AML-193 (cell line): ENCODE measurements around the gene SLC9A8.
"Not testable (repeated sequence)": the region's sequence is repeated elsewhere in the genome, so short reads cannot be mapped to it uniquely, and the experiment has no call there.

Experiments
- DNase-seq, 2 experiments: peaks; one replicate each; lab custom pipeline; 2025; lab: John Stamatoyannopoulos, UW

Gene SLC9A8, protein sequence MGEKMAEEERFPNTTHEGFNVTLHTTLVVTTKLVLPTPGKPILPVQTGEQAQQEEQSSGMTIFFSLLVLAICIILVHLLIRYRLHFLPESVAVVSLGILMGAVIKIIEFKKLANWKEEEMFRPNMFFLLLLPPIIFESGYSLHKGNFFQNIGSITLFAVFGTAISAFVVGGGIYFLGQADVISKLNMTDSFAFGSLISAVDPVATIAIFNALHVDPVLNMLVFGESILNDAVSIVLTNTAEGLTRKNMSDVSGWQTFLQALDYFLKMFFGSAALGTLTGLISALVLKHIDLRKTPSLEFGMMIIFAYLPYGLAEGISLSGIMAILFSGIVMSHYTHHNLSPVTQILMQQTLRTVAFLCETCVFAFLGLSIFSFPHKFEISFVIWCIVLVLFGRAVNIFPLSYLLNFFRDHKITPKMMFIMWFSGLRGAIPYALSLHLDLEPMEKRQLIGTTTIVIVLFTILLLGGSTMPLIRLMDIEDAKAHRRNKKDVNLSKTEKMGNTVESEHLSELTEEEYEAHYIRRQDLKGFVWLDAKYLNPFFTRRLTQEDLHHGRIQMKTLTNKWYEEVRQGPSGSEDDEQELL

DNA sequence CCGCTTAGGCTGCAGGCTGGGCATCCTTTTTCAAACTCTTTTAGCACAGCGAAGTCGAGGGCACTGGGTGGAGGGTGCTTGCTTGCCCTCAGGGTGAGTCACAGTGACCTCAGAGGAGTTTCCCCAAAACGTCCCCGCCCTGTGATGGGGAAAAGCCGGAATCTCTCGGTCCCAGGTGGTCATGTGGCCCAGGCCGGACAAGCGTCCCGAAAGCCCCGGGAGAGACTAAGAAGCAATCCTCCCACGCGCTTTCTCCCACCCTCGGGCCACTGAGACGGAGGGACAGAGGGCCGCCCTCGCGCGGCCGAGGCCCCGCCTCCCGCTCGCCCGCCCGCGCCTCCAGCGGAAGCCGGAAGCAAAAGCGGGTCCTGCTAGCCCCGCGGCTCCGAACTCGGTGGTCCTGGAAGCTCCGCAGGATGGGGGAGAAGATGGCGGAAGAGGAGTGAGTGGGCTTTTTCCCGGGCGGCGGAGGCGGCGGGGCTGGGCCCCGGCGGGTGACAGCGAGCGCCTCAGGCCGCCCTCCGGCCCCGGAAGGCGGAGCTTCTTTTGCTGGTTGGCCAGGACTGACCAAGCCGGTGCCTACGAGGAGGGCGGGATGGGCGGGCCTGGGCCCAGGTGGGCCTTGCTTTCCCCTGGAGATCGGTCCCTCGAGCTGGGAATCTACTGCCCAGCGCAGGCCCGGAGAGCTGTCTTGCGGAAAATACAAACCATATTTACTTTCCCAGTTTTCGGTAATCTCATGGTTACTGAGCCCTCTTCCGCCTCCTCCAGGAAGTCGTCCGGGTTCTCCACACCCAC is at the start of gene SLC9A8:
Gene SLC9A8 (plus strand): TSS at position 322 of the 798 bp plus-strand sequence. CDS start 95 bp downstream, at position 417.
- DNase-seq = peak; percentile 70 to 75

DNA sequence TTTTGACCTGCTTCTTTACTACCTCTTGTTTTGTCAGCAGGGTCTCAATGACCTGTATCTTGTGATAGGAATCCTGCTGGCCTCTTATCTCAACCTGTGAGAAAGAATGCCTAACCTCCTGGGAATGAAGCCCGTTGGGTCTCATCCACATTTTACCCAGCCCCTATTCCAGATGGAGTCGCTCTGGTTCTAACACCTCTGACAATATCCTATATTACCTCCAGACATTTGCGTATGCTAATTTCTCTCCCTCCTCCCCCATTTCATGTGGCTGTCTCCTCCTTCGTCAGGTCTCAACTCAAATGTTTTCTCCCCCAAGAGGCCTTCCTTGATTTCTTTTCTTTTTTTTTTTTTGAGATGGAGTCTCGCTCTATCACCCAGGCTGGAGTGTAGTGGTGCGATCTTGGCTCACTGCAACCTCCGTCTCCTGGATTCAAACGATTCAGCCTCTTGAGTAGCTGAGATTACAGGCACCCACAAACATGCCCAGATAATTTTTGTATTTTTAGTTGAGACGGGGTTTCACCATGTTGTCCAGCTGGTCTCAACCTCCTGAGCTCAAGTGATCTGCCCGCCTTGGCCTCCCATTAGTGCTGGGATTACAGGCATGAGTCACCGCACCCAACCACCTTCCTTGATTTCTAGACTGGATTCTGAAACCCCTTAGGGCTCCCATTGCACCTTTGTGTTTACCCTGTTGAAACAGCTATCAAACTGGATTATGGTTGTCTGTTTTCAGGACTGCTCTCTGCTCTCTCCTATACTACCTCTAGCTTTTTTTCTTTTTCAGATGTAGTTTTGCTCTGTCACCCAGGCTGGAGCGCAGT is 49.5 kb upstream of the SLC9A8 start:
- DNase-seq = no peak

DNA sequence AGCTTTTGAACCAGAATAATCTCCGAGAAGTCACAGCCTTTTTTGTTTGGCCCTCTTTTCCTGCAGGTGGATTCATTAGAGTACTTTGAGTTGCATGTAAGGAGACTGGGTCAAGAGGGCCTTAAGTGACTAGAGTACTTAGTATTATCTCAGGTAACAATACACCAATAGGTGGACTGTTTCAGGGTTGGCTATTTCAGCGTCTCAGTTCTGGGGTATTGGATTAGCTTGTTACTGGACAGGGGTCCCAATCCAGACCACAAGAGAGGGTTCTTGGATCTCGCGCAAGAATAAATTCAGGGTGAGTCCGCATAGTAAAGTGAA is 47.3 kb upstream of the SLC9A8 start:
- no peak for DNase-seq

DNA sequence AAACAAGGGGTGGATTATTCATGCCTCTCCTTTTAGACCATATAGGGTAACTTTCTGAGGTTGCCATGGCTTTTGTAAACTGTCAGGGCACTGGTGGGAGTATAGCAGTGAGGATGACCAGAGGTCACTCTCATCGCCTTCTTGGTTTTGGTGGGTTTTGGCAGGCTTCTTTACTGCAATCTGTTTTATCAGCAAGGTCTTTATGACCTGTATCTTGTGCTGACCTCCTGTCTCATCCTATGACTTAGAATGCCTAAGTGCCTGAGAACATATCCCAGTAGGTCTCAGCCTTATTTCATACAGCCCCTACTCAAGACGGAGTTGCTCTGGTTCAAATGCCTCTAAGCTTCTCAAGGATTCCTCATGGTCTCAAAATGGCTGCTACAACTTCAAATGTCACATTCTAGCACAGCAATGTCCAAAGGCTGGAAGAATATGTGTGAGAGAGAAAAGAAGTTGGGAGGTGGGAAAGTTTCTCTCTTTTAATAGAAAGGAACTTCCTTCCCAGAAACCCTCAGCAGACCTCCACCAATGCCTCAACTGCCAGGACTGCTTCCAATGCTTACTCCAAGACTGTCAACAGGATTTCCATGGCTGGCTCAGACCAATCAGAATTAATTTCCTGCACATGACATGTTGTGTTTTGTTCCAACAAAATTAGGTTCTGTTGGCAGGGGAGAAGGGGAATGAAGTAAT is 46.6 kb upstream of the SLC9A8 start:
- DNase-seq = no peak

DNA sequence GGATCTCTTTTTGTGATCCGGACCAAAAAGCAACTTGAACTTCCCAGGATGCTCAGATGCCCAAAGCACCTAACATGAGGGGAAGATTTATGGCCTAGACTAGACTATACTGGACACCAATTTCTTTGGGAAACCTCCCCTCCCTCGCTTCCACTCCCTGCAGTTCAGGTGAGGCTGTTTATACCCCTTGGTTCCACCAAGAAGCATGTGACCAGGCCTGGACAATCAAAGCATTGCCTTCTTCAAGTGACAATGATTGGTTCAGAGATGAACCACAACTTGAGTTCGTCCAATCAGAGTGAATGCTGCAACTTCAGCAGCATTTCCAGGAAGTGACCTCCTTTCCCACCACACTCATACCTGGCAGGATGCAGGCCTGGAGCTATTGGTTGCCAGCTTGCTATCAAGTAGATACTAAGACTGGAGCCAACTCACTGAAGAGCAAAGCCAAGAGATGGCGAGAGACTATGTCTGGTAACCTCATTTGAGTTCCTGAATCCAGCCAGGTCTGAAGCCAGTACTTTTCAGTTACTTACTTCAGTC is 45.6 kb upstream of the SLC9A8 start:
- DNase-seq = no peak

DNA sequence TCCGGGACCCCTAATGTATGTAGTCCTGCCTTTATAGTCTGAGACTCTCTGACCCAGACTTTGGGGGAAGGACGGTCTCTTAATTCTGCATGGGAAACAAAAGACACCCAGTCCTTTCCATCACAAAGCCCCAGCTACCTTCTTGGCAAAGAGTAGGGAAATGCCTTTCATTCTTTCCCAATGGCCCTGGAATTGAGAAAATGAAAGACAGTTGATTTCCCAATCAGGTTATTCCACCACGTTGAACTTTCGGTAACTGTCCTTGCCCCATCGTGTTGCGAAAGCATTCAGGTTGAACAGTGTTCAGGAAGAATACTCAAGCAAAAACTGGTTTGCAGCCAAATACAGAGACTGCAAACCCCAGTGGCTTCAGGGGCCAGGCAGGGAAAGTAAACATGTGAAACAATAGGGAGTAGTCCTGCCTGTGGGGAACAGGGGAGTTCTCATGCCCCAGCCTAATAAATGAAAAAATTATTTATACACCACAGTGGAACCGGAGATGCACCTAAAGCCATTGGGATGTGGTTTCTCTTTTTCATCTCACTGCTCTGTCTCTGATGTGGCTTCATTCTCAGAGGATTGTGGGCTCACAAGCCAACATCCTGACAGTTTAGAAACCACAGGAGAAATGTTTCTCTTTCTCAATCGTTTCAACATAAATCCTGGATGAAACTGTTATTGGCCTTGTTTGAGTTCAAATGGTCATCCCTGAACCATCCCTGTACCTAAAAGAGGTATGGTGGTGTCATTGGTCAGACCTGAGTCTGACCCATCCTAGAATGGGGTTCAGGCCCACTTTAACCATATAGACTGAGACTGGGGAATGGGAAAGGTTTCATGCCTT is 44.2 kb upstream of the SLC9A8 start:
- DNase-seq = peak; percentile 99

DNA sequence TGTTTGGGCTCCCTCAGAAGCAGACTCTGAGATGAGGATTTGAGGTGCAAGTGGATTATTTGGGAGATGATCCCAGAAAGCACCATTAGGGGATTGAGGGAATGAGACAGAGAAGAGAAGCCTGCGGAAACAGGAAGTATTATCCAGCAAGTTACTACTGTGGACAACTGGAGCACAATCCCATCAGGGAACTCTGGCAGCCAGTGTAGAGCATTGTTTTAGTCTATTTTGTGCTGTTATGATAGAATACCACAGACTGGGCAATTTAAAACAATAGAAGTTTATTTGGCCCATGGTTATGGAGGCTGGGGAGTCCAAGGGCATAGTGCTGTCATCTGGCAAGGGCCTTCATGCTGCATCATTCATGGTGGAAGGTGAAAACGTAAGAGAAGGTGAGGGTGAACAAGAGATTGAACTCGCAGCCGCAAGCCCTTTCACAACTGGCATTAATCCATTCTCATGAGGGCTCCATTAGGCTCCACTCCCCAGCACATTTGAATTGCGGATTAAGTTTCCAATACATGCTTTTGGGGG is 43.5 kb upstream of the SLC9A8 start:
- DNase-seq = no peak

DNA sequence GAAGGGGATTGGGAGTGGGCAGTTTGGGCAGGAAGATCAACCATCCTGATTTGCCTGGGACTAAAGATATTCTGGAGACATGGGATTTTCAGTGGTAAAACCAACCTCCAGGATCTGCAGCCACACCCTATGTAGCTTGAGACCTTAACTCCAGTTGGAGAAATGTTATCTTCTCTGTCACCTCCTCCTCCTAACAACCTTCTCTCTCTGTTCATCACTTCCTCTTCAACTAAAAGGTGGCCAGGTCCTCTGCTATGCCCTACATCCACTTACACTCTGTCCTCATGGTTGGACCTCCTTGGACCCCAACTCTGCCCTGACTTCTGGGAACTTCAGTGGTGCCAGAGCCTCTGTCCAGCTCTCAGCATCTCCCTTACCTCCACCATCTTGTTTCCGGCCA is 42.0 kb upstream of the SLC9A8 start:
- no peak for DNase-seq

DNA sequence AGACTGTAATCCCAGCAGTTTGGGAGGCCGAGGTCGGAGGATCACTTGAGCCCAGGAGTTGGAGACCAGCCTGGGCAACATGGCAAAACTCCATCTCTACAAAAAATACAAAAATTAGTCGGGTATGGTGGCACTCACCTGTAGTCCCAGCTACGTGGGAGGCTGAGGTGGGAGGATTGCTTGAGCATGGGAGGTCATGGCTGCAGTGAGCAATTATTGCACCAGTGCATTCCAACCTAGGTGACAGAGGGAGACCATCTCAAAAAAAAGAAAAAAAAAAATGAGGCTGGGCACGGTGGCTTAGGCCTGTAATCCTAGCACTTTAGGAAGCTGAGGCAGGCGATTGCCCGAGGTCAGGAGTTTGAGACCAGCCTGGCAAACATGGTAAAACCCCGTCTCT is 38.4 kb upstream of the SLC9A8 start:
- not testable (repeated sequence) for DNase-seq

DNA sequence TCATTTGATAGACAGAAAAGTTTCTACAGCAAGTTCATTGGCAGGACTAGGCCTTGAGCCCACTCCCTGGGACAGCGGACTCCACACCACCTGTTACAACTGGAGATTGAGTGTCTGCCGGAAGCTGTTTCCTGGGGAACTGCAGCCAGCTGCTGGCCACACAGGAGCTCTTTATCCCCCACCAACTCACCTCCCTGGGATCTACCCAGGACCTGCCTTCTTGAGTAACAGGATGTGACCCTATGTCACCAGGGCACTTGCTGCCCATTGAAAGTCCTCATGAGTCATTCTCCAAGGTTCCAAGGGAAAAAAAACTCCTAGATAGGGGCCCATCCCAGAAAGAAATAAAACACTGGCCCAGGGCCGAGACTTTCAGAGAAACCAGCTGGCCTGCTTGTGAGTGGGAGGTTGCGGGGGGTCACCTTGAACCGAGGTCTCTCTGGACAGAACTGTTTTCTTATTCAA is 37.4 kb upstream of the SLC9A8 start:
- peak in 1 of 2 experiments; percentile 39 for DNase-seq

DNA sequence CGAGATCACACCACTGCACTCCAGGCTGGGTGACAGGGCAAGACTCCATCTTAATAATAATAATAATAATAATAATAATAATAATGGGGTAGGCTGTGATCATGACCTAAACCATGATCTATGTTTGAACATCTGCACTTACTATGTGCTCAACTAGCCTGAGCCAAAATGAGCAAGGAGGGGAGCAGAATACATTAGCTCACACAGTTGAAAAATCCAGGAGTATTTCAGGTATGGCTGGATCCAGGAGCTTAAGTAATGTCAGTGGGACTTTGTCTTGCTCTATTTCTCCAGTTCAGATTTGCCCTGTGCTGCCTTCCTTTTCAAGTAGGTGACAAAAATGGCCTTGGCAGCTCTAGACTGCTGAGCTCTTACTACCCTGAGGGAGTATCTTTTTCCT is 32.7 kb upstream of the SLC9A8 start:
- DNase-seq = no peak

DNA sequence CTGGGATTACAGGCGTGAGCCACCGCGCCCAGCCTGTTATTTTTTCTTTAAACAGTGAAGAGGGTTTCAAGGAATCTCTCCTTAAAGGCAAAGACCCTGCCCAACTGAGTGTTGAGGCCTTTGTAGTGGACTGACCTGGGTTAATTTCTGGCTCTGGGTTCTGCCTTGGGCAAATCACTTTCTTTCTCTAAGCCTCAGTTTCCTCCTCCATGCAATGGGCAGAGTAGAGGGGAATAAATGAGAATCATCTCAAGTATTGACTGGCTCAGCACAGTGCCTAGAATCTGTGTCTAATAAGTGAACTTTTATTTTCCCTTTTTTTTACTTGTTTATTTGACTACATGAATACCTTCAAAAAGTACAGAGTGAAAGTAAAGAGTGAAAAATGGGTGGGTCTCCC is 31.0 kb upstream of the SLC9A8 start:
- no peak for DNase-seq

DNA sequence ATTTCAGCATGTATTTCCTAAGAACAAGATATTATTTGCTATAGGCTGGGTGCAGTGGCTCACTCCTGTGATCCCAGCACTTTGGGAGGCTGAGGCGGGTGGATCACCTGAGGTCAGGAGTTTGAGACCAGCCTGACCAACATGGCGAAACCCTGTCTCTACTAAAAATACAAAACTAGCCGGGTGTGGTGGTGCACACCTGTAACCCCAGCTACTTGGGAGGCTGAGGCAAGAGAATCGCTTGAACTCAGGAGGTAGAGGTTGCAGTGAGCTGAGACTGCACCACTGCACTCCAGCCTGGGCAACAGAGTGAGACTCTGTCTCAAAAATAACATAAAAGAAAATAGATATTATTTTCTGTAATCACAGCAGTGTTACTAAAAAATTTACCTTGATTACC is 30.2 kb upstream of the SLC9A8 start:
- not testable (repeated sequence) for DNase-seq

DNA sequence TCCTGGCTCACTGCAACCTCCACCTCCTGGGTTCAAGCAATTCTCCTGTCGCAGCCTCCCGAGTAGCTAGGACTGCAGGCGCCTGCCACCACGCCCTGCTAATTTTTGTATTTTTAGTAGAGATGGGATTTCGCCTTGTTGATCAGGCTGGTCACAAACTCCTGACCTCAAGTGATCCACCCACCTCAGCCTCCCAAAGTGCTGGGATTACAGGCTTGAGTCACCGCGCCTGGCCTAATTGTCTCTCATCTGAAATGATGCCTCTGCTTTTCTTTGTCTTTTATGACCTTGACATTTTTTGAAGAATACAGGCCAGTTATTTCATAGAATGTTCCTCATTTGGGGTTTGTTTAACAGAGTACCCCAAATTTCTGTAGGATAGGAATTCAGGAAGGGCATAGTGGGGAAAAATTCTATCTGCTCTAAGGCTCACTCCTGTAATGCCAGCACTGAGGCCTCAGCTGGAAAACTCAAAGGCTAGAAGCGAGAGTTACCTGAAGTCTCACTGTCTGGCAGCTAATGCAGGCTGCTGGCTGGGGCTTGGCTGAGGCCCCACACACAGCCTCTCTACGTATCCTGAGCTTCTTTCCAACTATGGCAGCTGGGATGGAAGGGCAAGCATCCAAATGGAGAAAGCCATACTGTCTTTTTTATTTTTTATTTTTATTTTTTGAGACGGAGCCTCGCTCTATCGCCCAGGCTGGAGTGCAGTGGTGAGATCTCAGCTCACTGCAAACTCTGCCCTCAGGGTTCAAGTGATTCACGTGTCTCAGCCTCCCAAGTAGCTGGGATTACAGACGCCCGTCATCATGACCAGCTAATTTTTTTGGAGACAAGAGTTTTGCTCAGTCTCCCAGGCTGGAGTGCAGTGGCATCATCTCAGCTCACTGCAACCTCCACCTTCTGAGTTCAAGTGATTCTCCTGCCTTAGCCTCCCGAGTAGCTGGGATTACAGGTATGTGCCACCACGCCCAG is 29.3 kb upstream of the SLC9A8 start:
- DNase-seq = not testable (repeated sequence)

DNA sequence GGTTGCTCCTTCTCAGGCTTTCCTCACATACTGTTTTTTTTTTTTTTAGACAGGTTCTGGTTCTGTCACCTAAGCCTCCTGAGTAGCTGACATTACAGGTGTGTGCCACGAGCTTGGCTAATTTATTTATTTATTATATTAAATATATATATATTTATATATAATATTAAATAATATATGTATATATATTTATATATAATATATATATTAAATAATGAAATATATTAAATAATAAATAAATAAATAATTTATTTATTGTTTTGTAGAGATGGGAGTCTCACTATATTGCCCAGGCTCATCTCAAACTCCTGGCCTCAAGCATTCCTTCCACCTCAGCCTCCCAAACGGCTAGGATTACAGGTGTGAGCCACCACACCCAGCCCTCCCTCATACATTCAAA is 28.3 kb upstream of the SLC9A8 start:
- DNase-seq = no peak

DNA sequence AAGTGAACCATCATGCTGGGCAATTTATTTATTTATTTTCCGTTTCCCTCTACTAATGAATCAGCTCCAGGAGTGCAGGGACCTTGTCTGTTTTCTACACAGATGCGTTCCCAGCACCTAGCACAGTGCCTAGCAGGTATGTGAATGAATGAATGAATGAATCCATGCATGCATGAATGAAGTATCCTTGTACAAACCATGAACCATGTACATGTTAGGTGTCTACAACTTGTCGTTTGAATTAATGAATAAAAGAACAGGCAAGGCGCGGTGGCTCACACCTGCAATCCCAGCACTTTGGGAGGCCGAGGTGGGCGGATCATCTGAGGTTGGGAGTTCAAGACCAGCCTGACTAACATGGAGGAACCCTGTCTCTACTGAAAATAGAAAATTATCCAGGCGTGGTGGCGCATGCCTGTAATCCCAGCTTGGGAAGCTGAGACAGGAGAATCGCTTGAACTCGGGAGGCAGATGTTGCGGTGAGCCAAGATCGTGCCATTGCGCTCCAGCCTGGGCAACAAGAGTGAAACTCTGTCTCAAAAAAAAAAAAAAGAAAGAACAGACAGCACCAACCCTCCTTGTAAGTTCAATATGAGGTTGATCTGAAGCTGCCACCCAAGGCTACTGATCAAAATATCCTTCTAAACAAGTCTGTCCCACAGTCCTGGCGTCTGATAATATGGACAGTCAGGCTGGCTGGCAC is 27.3 kb upstream of the SLC9A8 start:
- no peak for DNase-seq

DNA sequence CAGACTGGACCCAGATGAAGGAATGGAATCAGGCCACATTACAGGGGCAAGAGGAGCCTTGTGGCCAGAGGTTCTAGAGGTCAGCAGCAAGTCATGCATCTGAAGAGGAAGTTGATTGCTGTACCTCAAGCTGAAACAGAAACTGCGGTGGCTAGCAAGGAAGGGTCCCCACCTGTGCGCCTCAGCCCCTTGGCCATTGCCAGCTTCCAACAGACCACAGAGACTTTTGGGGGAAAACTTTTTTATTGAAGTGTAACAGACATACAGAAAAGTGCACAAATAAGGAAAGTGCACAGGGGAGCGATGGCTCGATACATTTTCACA is 26.8 kb upstream of the SLC9A8 start:
- DNase-seq = peak; percentile 75 to 77

DNA sequence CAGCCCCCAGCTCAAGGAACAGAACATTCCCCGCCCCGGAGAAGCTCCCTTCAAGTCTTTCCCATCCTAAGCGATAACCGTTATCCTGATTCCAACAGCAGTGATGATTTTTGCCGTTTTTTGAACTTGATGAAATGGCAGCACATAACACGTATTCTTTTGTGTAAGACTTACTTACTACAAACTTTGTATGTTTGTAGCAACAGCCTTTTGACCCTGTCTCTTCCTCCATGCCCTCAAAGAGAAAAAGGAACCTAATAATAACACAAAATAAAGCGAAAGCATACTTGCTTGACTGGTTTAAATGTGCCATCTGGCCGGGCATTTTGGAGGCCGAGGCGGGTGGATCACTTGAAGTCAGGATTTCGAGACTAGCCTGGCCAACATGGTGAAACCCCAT is 26.4 kb upstream of the SLC9A8 start:
- no peak for DNase-seq
